ENCODE data around the gene CDK11B. TPM values are rescaled to one million over a fixed set of nuclear protein-coding genes. Genes with fewer than 3 reads are reported as not detected.

CDK11B gene
- total and polyA plus RNA-seq, 2 of the 8 experiments (the other 6 are each of a cell fraction or from before 2014, with no cell fraction given) = 11.1 to 31.9 TPM

- TF ChIP-seq CTCF (IDR thresholded peaks at IDR 0.05; ENCODE audit: control extremely low read depth in 1 of 3, insufficient read depth in 1 of 3, low read depth in 1 of 3, low read length in 3 of 3) (no peak), RXRA (IDR thresholded peaks at IDR 0.05; ENCODE audit: insufficient read depth, low read depth, low read length) (no peak), BRCA1 (IDR thresholded peaks at IDR 0.05; ENCODE audit: low read depth, low read length) (no peak), POLR2AphosphoS5 (IDR thresholded peaks at IDR 0.05; ENCODE audit: low read depth, low read length) (no peak), CREB1 (IDR thresholded peaks at IDR 0.05) (no peak), SP4 (IDR thresholded peaks at IDR 0.05; ENCODE audit: low read length) (no peak), SUZ12 (IDR thresholded peaks at IDR 0.05; ENCODE audit: low read length) (no peak), TAF1 (IDR thresholded peaks at IDR 0.05; ENCODE audit: low read depth, low read length) (no peak), SP1 (IDR thresholded peaks at IDR 0.05; ENCODE audit: low read depth, low read length) (no peak), TBP (IDR thresholded peaks at IDR 0.05; ENCODE audit: low read depth, low read length) (no peak), JUN (IDR thresholded peaks at IDR 0.05; ENCODE audit: low read depth, low read length) (no peak)
Observed at GRCh38 chr1:1621173-1622009, 37.4 kb downstream of the CDK11B start (continued).
